H9 (cell line): ENCODE data around the gene PREPL. TPM values are rescaled to one million over a fixed set of nuclear protein-coding genes. Genes with fewer than 3 reads are reported as not detected.

Experiments
- DNase-seq: peaks from one replicate; pipeline ENCODE4 v3.0.0-alpha.2; 2017
- H2AFZ ChIP-seq: one replicate; pipeline ENCODE4 v1.6.1; 2013; ENCODE audit warnings: mild to moderate bottlenecking, low read length, control low read depth, moderate library complexity
- H2AK5ac ChIP-seq: 2 replicates; pipeline ENCODE4 v1.6.1; 2013; ENCODE audit warnings: low read length, control low read depth, mixed read lengths; ENCODE audit not compliant: insufficient read length
- H2BK120ac ChIP-seq: one replicate; pipeline ENCODE4 v1.6.1; 2013; ENCODE audit warnings: low read depth, mild to moderate bottlenecking, low read length, control low read depth, inconsistent platforms; ENCODE audit not compliant: poor library complexity, severe bottlenecking
- H2BK12ac ChIP-seq: 2 replicates; pipeline ENCODE4 v1.6.1; 2013; ENCODE audit warnings: low read length, control low read depth, mixed read lengths, low read depth; ENCODE audit not compliant: insufficient read length
- H2BK15ac ChIP-seq: 2 replicates; pipeline ENCODE4 v1.6.1; 2013; ENCODE audit warnings: low read depth, low read length, control low read depth
- H2BK20ac ChIP-seq: one replicate; pipeline ENCODE4 v1.6.1; 2013; ENCODE audit warnings: low read depth, mild to moderate bottlenecking, low read length, control low read depth, inconsistent platforms; ENCODE audit not compliant: poor library complexity, severe bottlenecking
- H2BK5ac ChIP-seq: 2 replicates; pipeline ENCODE4 v1.6.1; 2013; ENCODE audit warnings: low read length, control low read depth, mixed read lengths; ENCODE audit not compliant: insufficient read length
- H3K14ac ChIP-seq: 2 replicates; pipeline ENCODE4 v1.6.1; 2013; ENCODE audit warnings: low read length, control low read depth; ENCODE audit not compliant: insufficient read depth
- H3K18ac ChIP-seq: 2 replicates; pipeline ENCODE4 v1.6.1; 2013; ENCODE audit warnings: low read depth, mild to moderate bottlenecking, mixed read lengths, low read length, control low read depth; ENCODE audit not compliant: insufficient read length
- H3K23ac ChIP-seq: 2 replicates; pipeline ENCODE4 v1.6.1; 2013; ENCODE audit warnings: low read length, control low read depth, mixed read lengths, low read depth; ENCODE audit not compliant: insufficient read length
- H3K23me2 ChIP-seq: 2 replicates; pipeline ENCODE4 v1.6.1; 2013; ENCODE audit warnings: low read depth, mild to moderate bottlenecking, mixed read lengths, low read length, control low read depth; ENCODE audit not compliant: insufficient read length, poor library complexity, severe bottlenecking
- H3K27ac ChIP-seq: 2 replicates; pipeline ENCODE4 v1.5.1; 2013; ENCODE audit warnings: low read length, control low read depth, mixed read lengths, low read depth; ENCODE audit not compliant: insufficient read length
- H3K27me3 ChIP-seq: 2 replicates; pipeline ENCODE4 v1.6.1; 2013; ENCODE audit warnings: low read length, control low read depth, inconsistent platforms; ENCODE audit not compliant: insufficient read depth
- H3K4ac ChIP-seq: 2 replicates; pipeline ENCODE4 v1.6.1; 2013; ENCODE audit warnings: low read depth, mild to moderate bottlenecking, control low read depth, inconsistent platforms, low read length, moderate library complexity
- H3K4me1 ChIP-seq: 2 replicates; pipeline ENCODE4 v1.6.1; 2013; ENCODE audit warnings: low read length, control low read depth, inconsistent platforms; ENCODE audit not compliant: insufficient read depth
- H3K4me2 ChIP-seq: 2 replicates; pipeline ENCODE4 v1.6.1; 2013; ENCODE audit warnings: low read length, control low read depth, mixed read lengths; ENCODE audit not compliant: insufficient read length, insufficient read depth
- H3K56ac ChIP-seq: 2 replicates; pipeline ENCODE4 v1.6.1; 2013; ENCODE audit warnings: low read depth, mild to moderate bottlenecking, mixed read lengths, low read length, control low read depth; ENCODE audit not compliant: insufficient read length
- H3K79me1 ChIP-seq: 2 replicates; pipeline ENCODE4 v1.6.1; 2013; ENCODE audit warnings: low read depth, mild to moderate bottlenecking, moderate library complexity, low read length, control low read depth, inconsistent platforms; ENCODE audit not compliant: insufficient read depth, poor library complexity, severe bottlenecking
- H3K79me2 ChIP-seq: 2 replicates; pipeline ENCODE4 v1.6.1; 2013; ENCODE audit warnings: low read length, control low read depth, inconsistent platforms; ENCODE audit not compliant: insufficient read depth
- H3K9ac ChIP-seq: 2 replicates; pipeline ENCODE4 v1.6.1; 2013; ENCODE audit warnings: low read length, control low read depth, mixed read lengths; ENCODE audit not compliant: insufficient read length; ENCODE audit errors: extremely low read depth
- H3K9me3 ChIP-seq: one replicate; pipeline ENCODE4 v1.6.1; 2013; ENCODE audit warnings: low read depth, low read length, inconsistent platforms; ENCODE audit not compliant: control insufficient read depth
- H3T11ph ChIP-seq: one replicate; pipeline ENCODE4 v1.6.1; 2013; ENCODE audit warnings: mild to moderate bottlenecking, low read length, control low read depth, inconsistent platforms
- H4K20me1 ChIP-seq: one replicate; pipeline ENCODE4 v1.6.1; 2013; ENCODE audit not compliant: control insufficient read depth, insufficient read length, insufficient read depth
- H4K5ac ChIP-seq: 2 replicates; pipeline ENCODE4 v1.6.1; 2013; ENCODE audit warnings: low read depth, mild to moderate bottlenecking, mixed read lengths, low read length, control low read depth; ENCODE audit not compliant: insufficient read length
- H4K8ac ChIP-seq: replicated peaks from 2 replicates; pipeline ENCODE4 v1.6.1; 2013; ENCODE audit warnings: low read length, control low read depth, mixed read lengths, low read depth; ENCODE audit not compliant: insufficient read length
- H4K91ac ChIP-seq: 2 replicates; pipeline ENCODE4 v1.6.1; 2013; ENCODE audit warnings: low read depth, mild to moderate bottlenecking, moderate library complexity, mixed read lengths, low read length, control low read depth; ENCODE audit not compliant: insufficient read length
- H3K27ac Mint-ChIP-seq, 3 experiments: 2 replicates in 2 of 3; 3 replicates in 1 of 3; pipeline ENCODE4 v1.8.0; 2020 to 2021; ENCODE audit warnings: mixed read lengths in 3 of 3, mild to moderate bottlenecking in 1 of 3, moderate library complexity in 1 of 3
- H3K27me3 Mint-ChIP-seq: 2 replicates; pipeline ENCODE4 v1.8.0; 2021; ENCODE audit warnings: low read depth, mild to moderate bottlenecking, moderate library complexity, mixed read lengths
- H3K36me3 Mint-ChIP-seq, 3 experiments: 2 replicates in 2 of 3; 3 replicates in 1 of 3; pipeline ENCODE4 v1.8.0; 2020 to 2021; ENCODE audit warnings: low read depth in 3 of 3, mixed read lengths in 3 of 3; ENCODE audit not compliant: insufficient read depth in 1 of 3
- H3K4me1 Mint-ChIP-seq, 2 experiments: 2 replicates each; pipeline ENCODE4 v1.8.0; 2020; ENCODE audit warnings: mixed read lengths in 2 of 2
- H3K4me3 Mint-ChIP-seq, 2 experiments: 2 replicates in 1 of 2; 3 replicates in 1 of 2; pipeline ENCODE4 v1.8.0; 2020 to 2021; ENCODE audit warnings: mild to moderate bottlenecking in 2 of 2, mixed read lengths in 2 of 2, moderate library complexity in 1 of 2
- H3K9me3 Mint-ChIP-seq, 2 experiments: 2 replicates in 1 of 2; 3 replicates in 1 of 2; pipeline ENCODE4 v1.8.0; 2020; ENCODE audit warnings: mild to moderate bottlenecking in 2 of 2, mixed read lengths in 2 of 2, moderate library complexity in 1 of 2
- WGBS: extraction: QIAGEN DNeasy Blood & Tissue Kit; methylation state at CpG from one replicate; pipeline ENCODE4 v1.1.7; 2013; ENCODE audit warnings: missing lambda C conversion rate, low lambda C conversion rate, mixed read lengths; ENCODE audit not compliant: insufficient read length; ENCODE audit errors: extremely low coverage; 5-methylcytosine and 5-hydroxymethylcytosine counted together
- total RNA-seq: library from RNA; stranded (reverse); gene quantifications from 2 replicates; pipeline ENCODE4 v1.2.1, GENCODE V29; 2021
- TF ChIP-seq, protein P1 (sequence below): fragments of 200-600 bp; sonication (generic); conservative IDR thresholded peaks from 3 replicates; pipeline ENCODE4 v1.8.0; 2021; ENCODE audit warnings: antibody characterized with exemption, mild to moderate bottlenecking

The PREPL gene
- total RNA-seq, 1 experiment from 2014 or later: 30.1 TPM

DNA sequence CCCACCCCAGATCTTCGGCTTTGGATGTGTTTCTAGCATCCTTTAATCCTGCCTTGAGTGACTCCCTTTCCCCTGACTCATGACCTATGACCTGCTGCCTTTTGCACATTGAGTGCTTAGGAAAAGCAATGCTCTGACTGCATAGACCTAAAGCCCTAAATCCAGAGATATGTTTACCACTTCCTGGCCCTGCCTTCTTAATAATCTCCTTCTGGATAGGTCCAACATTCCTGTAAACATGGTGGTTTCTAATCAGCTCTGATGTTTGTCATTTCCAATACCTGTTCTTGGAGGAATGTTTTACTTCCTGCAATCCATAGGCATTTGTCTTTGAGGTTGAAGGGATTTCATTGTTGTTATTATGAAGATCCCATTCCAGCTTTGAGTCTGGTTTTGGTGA lies 83.8 kb downstream of the PREPL start:
- Histone ChIP-seq H2AFZ (no peak overlapping the region), H3K23ac (no peak overlapping the region), H3K23me2 (no peaks in the 10 kb centered on the region), H3K9ac (no peak overlapping the region), H3T11ph (no peak overlapping the region), H2BK12ac (no peak overlapping the region), H2AK5ac (no peak overlapping the region), H3K56ac (no peak overlapping the region), H4K91ac (no peak overlapping the region), H4K8ac (no peak overlapping the region), H3K4me1 (no peaks in the 10 kb centered on the region), H2BK120ac (no peak overlapping the region), H3K79me2 (no peaks in the 10 kb centered on the region), H4K20me1 (no peaks in the 10 kb centered on the region), H3K18ac (no peak overlapping the region), H3K27me3 (no peaks in the 10 kb centered on the region), H2BK20ac (no peak overlapping the region), H4K5ac (no peak overlapping the region), H2BK15ac (no peak overlapping the region), H3K9me3 (no peaks in the 10 kb centered on the region), H2BK5ac (no peak overlapping the region), H3K4ac (no peak overlapping the region), H3K79me1 (no peaks in the 10 kb centered on the region), H3K27ac (no peak overlapping the region), H3K14ac (no peak overlapping the region), H3K4me2 (no peak overlapping the region)
- no peaks in the 10 kb centered on the region for H3K9me3 Mint-ChIP-seq
- no peaks in the 10 kb centered on the region for H3K36me3 Mint-ChIP-seq
- no peak for DNase-seq
- TF ChIP-seq, protein P1, sequence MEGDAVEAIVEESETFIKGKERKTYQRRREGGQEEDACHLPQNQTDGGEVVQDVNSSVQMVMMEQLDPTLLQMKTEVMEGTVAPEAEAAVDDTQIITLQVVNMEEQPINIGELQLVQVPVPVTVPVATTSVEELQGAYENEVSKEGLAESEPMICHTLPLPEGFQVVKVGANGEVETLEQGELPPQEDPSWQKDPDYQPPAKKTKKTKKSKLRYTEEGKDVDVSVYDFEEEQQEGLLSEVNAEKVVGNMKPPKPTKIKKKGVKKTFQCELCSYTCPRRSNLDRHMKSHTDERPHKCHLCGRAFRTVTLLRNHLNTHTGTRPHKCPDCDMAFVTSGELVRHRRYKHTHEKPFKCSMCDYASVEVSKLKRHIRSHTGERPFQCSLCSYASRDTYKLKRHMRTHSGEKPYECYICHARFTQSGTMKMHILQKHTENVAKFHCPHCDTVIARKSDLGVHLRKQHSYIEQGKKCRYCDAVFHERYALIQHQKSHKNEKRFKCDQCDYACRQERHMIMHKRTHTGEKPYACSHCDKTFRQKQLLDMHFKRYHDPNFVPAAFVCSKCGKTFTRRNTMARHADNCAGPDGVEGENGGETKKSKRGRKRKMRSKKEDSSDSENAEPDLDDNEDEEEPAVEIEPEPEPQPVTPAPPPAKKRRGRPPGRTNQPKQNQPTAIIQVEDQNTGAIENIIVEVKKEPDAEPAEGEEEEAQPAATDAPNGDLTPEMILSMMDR: no peak
- peaks cover 0 to under 1% of the 10 kb centered on the region in 2 experiments; a peak in 1 of 4 replicates for H3K4me1 Mint-ChIP-seq
- H3K4me3 Mint-ChIP-seq: no peak overlapping the region
- H3K27me3 Mint-ChIP-seq: no peaks in the 10 kb centered on the region
- H3K27ac Mint-ChIP-seq: no peak overlapping the region; a peak in 2 of 7 replicates
- WGBS: no CpG with 5 or more reads among the region's 1 CpG
